Measurements from ENCODE around the gene C16orf95.
"Not testable (repeated sequence)": the region's sequence is repeated elsewhere in the genome, so short reads cannot be mapped to it uniquely, and the experiment has no call there.

C16orf95 gene

DNA sequence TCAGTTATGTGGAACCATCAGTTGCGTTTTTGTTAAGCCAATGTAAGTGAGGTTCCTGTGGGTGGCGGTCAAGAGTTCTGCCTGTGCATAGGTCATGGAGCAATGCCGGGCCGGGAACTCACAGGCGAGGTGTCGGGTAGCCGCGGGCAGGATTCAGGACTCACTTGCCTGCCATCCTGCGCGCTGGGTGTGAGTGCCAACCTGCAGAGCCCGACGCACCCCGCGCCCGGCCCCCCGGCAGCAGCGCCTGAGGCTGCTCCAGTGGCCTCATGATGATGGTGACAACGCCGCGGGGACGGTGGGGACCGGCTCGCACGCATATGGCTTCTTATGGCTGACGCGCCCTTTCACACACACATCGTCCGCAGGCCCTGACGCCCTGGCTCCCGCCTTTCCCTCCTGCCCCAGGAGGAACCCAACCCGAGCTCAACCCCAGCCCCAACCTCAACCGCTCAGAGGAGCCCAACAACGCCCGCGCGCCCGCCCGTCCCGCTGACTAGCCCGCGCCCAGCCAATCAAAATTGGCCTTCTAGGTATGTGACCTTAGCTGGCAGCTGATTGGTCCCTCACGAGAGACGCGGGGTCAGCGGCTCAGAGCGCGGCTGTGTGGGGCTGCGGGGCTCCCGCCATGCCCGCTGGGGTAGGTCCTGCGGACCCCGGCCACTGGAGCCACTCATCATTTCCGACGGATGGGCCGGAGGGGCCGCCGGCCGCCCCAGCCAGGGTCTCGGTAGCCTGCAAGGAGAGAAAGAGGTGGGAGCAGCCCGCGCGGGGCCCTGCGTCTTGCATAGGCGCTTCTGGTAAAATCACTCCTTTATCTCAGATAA lies at the start of gene C16orf95:
TSS of gene C16orf95 (minus strand) at position 470 of the 827 bp plus-strand sequence. CDS start at position 320, 150 bp downstream.
- peak; percentile 90 to 97 (median 96) for DNase-seq (ENCODE audit: low read depth in 3 of 3, low spot score in 1 of 3)

DNA sequence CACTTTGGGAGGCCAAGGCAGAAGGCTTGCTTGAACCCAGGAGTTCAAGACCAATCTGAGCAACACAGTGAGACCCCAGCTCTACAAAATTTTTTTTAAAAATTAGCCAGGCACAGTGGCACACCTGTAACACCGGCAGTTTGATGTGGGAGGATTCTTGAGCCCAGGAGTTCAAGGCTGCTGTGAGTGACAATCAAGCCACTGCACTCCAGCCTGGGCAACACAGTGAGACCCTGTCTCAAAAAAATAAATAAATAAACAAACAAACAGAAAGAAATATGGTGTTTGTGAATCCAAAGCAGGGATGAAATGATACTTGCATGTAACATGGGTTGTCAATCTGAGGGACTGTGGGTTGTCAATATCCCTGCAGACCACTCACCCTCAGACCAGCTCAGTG lies 49.7 kb upstream of the C16orf95 start:
- no peak for DNase-seq (ENCODE audit: low read depth in 3 of 3, low spot score in 1 of 3)

DNA sequence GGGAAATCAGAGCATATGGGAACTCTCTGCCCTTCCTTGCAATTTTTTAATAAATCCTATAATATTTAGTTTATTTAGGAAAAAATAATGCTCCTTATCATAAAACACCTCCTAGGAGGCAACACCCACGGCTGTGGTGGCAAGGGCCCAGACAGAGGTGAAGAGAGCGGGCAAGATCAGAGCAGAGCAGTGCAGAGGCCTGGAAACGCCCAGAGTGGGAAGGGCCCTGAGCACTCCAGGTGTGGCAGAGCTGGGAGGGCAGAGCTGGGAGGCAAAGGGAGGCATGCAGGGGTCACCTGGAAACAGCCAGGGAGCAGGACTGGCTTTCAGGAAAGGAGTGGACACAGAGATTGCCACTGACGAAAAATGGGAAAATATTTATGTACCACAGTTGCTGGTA lies 49.1 kb upstream of the C16orf95 start:
- DNase-seq (ENCODE audit: low read depth in 3 of 3, low spot score in 1 of 3): no peak

GRCh38 chr16:87365021-87365713 lies 48.0 kb upstream of the C16orf95 start:
- no peak for DNase-seq (ENCODE audit: low read depth in 3 of 3, low spot score in 1 of 3)

DNA sequence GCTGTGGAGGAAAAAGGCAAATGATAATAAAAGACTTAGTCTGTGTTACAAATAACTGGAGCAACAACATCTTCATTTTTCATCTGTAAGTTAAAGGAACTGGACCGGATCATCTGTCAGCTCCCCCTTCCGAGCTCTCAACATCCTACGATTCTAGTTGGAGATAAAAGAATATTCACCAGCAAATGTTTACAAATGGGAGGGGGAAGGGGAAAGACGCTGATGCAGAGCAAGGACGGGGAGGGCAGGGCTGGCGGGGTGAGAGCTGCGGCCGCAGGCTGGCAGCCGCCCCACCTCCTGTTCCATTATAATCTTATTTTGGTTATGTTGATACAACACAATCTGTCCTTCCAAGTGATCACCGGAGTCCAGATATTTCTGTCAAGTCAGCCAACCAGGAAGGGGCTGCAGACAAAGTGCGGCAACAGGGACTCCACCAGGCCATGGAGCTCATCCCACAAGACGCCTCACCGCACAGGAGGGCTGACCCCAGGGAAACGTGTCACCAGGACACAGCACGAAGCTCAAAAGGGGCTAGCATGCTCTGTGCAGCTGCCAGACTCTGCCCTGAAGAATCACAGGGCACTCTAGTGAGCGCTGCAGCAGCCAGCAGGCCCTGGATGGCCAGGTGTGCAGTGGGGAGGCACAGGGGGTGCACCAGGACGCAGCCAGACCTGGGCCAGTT lies 46.7 kb upstream of the C16orf95 start:
- DNase-seq (ENCODE audit: low read depth in 3 of 3, low spot score in 1 of 3): no peak

DNA sequence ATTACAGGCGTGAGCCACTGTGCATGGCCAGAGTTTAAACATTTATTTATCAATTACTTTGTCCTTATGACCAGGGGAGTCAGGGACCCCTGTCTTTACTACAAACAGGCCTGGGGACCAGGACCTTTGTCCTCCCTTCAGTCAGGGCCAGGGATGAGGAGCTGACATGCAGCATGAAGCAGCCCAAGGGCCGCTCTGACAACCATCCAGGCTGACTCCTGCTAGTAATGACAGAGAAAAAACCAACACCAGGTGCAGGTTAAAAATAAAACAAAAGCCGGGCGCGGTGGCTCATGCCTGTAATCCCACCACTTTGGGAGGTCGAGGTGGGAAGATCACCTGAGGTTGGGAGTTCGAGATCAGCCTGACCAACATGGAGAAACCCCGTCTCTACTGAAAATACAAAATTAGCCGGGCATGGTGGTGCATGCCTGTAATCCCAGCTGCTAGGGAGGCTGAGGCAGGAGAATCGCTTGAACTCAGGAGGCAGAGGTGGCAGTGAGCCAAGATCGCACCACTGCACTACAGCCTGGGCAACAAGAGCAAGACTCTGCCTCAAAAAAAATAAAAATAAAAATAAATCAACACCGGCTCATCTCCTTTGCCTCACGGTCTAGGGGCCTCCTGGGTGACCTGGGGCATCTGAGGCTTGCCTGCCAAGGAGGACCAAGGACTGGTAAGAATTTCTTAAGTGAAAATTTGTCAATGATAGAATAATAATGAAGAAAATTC lies 45.8 kb upstream of the C16orf95 start:
- not testable (repeated sequence) for DNase-seq (ENCODE audit: low read depth in 3 of 3, low spot score in 1 of 3)

DNA sequence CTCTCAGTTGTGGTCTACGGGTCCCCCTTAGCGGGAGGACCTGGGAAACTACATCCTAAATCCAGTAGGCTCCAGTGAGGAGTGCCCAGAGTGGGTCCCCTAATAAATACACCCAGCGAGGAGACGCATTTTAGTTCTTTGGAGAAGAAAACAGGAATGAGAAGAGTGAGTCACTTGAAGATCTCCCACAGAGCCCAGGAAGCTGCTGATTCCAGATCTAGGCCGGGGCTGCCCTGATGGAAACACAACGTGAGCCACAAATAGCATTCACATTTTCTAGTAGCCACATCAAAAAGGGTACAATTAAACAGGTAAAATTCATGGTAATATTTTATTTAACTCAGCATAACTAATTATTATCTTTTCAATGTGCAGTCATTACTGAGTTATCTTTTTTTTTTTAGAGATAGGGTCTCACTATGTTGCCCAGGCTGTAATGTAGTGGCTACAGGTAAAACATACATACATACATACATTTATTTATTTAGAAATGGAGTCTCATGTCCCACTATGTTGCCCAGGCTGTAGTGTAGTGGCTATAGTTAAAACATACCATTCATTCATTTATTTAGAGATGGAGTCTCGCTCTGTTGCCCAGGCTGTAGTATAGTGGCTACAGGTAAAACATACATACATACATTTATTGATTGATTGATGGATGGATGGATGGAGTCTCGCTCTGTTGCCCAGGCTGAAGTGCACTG lies 44.9 kb upstream of the C16orf95 start:
- DNase-seq (ENCODE audit: low read depth in 3 of 3, low spot score in 1 of 3): no peak

GRCh38 chr16:87360862-87361610 lies 43.8 kb upstream of the C16orf95 start:
- no peak for DNase-seq (ENCODE audit: low read depth in 3 of 3, low spot score in 1 of 3)

- DNase-seq (ENCODE audit: low read depth in 3 of 3, low spot score in 1 of 3): no peak
These were observed 41.9 kb upstream of the C16orf95 start for GRCh38 chr16:87359121-87359520.

DNA sequence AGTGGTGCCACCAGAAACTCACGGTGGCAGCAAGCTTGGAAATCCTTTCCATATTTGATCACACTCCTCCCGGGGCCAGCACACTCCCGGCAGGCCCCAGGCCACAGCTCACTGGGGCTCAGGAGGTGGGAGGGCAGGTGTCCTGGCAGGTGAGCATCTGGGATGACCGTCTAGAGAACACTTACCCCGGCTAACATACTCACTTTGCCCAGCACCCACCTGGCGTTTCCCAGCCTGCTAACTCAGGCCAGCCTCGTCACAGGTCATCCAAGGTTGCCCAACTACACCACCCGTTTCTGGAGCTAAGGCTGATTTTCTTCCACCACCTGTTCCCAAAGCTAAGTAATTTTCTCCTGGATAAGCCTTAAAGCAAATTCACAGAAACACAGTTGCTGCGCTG lies 41.5 kb upstream of the C16orf95 start:
- DNase-seq (ENCODE audit: low read depth in 3 of 3, low spot score in 1 of 3): no peak

DNA sequence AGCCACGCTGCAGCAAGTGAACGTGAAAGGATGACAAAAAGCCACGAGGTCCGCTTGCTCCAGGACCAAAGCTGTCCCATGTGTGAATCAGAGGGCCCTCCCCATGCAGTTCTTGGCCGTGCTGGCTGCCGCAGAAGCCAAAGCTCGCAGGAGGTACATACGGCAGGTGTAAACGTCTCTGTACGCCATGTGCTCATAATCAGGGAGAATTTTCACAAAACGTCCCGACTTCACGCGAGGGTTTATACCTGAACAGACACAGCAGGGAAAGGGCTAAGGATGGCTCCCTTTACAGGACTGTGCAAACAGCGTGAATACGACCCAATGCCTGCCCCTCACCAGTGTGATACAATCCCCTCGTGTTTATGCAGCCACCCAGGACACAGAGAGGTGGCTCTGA lies 41.1 kb upstream of the C16orf95 start:
- no peak for DNase-seq (ENCODE audit: low read depth in 3 of 3, low spot score in 1 of 3)

- no peak for DNase-seq (ENCODE audit: low read depth in 3 of 3, low spot score in 1 of 3)
These were observed 39.3 kb upstream of the C16orf95 start for GRCh38 chr16:87356491-87356853.

DNA sequence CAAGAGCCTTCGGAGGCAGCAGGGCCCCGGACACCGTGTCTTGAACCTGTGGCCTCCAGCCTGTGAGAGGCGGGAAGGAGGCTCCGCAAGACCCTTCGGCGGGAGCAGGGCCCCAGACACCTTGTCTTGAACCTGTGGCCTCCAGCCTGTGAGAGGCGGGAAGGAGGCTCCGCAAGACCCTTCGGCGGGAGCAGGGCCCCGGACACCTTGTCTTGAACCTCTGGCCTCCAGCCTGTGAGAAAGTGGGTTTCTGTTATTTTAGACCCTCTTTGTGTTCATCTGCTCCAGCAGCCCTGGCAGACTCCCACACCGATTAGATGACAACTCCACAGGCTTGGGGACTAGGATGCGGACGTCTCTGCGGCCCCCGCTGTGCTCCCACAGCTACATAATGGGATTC lies 36.4 kb upstream of the C16orf95 start:
- DNase-seq (ENCODE audit: low read depth in 3 of 3, low spot score in 1 of 3): no peak

DNA sequence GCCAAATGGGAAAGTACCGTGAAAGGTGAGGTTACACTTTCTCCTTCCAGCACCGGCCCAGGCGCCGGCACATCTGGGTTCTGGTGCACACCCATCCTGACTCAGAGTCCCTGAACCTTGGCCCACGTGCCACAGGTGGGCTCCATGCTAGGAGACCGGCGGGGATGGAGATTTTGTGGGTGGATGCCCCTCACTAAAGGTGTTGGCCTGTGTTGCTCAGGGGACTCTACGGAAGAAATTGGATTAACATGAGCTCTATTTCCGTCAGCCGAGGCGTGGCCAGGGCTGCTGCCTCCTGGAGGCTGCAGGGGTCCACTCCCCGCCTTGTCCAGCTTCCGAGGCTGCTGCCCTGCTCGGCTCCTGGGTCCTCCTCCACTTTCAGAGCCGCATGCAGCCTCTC lies 35.6 kb upstream of the C16orf95 start:
- DNase-seq (ENCODE audit: low read depth in 3 of 3, low spot score in 1 of 3): no peak

GRCh38 chr16:87351320-87351698 lies 34.1 kb upstream of the C16orf95 start:
- DNase-seq (ENCODE audit: low read depth in 3 of 3, low spot score in 1 of 3): no peak

DNA sequence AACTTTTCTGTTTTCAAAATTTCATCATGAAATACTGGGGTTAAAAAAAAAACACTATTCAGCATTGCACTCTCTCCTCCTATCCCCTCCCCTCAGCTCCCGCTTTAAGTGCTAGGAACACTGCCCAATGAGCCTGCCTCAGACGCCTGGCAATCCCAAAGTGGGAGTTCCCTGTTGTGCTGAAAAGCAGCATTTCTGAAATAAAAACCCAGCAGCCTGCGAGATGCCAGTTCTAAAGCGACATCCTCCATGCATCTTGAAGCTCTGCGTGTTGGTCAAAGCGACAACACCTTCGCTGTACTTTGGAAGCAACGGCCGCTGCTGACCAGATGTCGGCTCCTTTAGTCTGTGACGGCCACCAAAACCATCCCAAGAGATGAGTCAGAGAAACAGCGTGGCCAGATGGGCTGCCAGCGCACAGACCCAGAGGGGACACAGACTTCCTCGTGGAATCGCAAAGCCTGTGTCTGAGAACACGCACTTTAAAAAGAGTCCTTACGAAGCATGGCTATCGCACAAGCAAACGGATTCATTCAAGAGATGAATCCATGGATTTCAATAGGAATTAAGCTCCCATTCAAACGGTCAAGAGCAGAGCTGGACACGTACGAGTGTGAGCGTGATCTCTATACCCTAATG lies 33.6 kb upstream of the C16orf95 start:
- DNase-seq (ENCODE audit: low read depth in 3 of 3, low spot score in 1 of 3): no peak

DNA sequence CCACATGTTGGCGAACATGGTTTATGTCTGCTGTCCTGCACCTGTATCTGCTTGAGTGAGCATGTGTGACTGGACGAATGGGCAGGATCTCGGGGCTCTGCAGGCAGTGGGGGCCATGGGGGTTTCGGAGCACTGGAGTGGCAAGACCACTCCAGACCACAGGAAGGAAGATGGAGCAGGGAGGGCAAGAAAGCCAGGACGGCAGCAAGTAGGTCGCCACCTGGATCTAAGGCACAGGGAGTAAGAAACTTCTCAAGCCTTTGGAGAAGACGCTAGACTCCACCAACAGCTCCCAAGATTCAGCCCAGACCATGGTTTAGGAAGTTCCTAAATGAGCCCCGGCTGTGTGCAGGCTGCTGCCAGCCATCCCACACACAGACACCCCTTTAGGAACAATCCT lies 32.8 kb upstream of the C16orf95 start:
- no peak for DNase-seq (ENCODE audit: low read depth in 3 of 3, low spot score in 1 of 3)

- DNase-seq (ENCODE audit: low read depth in 3 of 3, low spot score in 1 of 3): no peak
These were observed 31.5 kb upstream of the C16orf95 start for GRCh38 chr16:87348616-87349157.

GRCh38 chr16:87347932-87348615 lies 30.9 kb upstream of the C16orf95 start:
- no peak for DNase-seq (ENCODE audit: low read depth in 3 of 3, low spot score in 1 of 3)
